Vagina (tissue), 2 donors: ENCODE data around the gene MSH3. TPM values are rescaled to one million over a fixed set of nuclear protein-coding genes. Genes with fewer than 3 reads are reported as not detected.
"Not testable (repeated sequence)": the region's sequence is repeated elsewhere in the genome, so short reads cannot be mapped to it uniquely, and the experiment has no call there.

Experiments
- DNase-seq, 2 donors: peaks; one replicate each; pipeline ENCODE4 v3.0.0-alpha.2; 2017; ENCODE audit errors: extremely low spot score in 2 of 2
- H3K27ac ChIP-seq: fragments of 200-600 bp; sonication (generic); one replicate; pipeline ENCODE4 v1.5.1; 2019
- H3K27me3 ChIP-seq: fragments of 200-600 bp; sonication (generic); one replicate; pipeline ENCODE4 v1.5.1; 2019
- H3K36me3 ChIP-seq, 2 donors: fragments of 200-600 bp; sonication (generic); one replicate each; pipeline ENCODE4 v1.5.1; 2017 to 2019
- H3K4me1 ChIP-seq: fragments of 200-600 bp; sonication (generic); one replicate; pipeline ENCODE4 v1.5.1; 2019
- H3K4me3 ChIP-seq, 2 donors: fragments of 200-600 bp; sonication (generic); 1 replicate in 1 of 2; 2 replicates in 1 of 2; pipeline ENCODE4 v1.5.1; 2016 to 2019
- H3K9me3 ChIP-seq: fragments of 200-600 bp; sonication (generic); one replicate; pipeline ENCODE4 v1.5.1; 2019
- CTCF ChIP-seq, 3 experiments: fragments of 450-650 bp in 2 of 3; fragments of 200-600 bp in 1 of 3; sonication (generic) in 1 of 3; IDR thresholded peaks; one replicate each; pipeline ENCODE4 v1.5.1; 2017 to 2019; ENCODE audit warnings: antibody characterized with exemption in 3 of 3, mild to moderate bottlenecking in 2 of 3, moderate library complexity in 2 of 3
- POLR2A ChIP-seq, 2 donors: fragments of 450-650 bp; IDR thresholded peaks; one replicate each; pipeline ENCODE4 v1.6.1; 2017; ENCODE audit warnings: antibody characterized with exemption in 2 of 2, mild to moderate bottlenecking in 2 of 2, moderate library complexity in 2 of 2
- POLR2AphosphoS5 ChIP-seq, 2 donors: sonication (generic); formaldehyde crosslinking; IDR thresholded peaks; one replicate each; pipeline ENCODE4 v1.9.0; 2017; ENCODE audit warnings: antibody characterized with exemption in 2 of 2, mild to moderate bottlenecking in 2 of 2, low read depth in 1 of 2; ENCODE audit not compliant: insufficient read depth in 1 of 2
- intact Hi-C: fragments of 100-400 bp; cut with DNase I; formaldehyde crosslinking; loops from one replicate; pipeline ENCODE4 v1.15.1; 2023
- total RNA-seq: library from RNA; depleted of rRNA; stranded (reverse); fragments of >200 nt; gene quantifications from one replicate; pipeline ENCODE4 v1.2.3, GENCODE V29; 2016

MSH3 gene
- total RNA-seq, 1 donor from 2014 or later: 30.0 TPM

DNA sequence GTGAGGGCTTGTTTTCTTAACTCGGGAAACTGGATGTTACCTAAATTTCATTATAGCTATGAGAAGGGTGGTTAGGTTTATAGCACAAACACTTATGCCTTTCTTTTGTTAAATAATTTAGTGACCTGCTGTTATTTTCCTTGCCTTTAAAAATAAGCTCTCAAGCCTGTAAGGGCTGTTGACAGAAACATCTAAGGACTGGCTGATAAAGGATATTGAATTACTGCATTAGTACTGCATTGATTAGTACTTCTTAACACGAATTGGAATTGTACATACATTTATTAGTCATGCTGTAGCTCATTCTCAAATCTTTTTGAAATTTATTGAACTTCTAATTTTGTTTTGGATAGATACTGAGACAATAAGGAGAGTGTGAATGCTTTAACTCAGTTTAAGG, 85.4 kb downstream of the MSH3 start:
- DNase-seq: no peak
- no peaks in the 10 kb centered on the region for H3K9me3 ChIP-seq
- H3K36me3 ChIP-seq: peaks cover 0 to 10% of the 10 kb centered on the region in 2 donors
- no peak overlapping the region for H3K27ac ChIP-seq
- no peaks in the 10 kb centered on the region for H3K4me1 ChIP-seq
- intact Hi-C loops: no loop called here
- H3K27me3 ChIP-seq: no peaks in the 10 kb centered on the region
- no peak overlapping the region for H3K4me3 ChIP-seq
- no peak for TF ChIP-seq POLR2AphosphoS5 (IDR thresholded peaks at IDR 0.05; ENCODE audit: insufficient read depth in 1 of 2, low read depth in 1 of 2)
- TF ChIP-seq CTCF (IDR thresholded peaks at IDR 0.05): no peak
- no peak for TF ChIP-seq POLR2A (IDR thresholded peaks at IDR 0.05)

DNA sequence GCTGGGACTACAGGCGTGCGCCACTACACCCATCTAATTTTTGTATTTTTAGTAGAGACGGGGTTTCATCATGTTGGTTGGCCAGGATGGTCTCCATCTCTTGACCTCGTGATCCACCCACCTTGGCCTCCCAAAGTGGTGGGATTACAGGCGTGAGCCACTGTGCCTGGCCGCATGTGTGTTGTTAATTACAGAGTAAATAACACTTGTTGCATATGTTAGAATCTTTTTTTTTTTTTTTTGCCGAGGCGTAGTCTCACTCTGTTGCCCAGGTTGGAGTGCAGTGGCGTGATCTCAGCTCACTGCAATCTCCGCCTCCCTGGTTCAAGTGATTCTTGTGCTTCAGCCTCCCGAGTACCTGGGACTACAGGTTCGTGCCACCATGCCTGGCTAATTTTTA, 86.0 kb downstream of the MSH3 start:
- H3K4me1 ChIP-seq, intact Hi-C loops, H3K9me3 ChIP-seq, H3K27me3 ChIP-seq, H3K4me3 ChIP-seq, H3K36me3 ChIP-seq, H3K27ac ChIP-seq, DNase-seq: not testable (repeated sequence)

DNA sequence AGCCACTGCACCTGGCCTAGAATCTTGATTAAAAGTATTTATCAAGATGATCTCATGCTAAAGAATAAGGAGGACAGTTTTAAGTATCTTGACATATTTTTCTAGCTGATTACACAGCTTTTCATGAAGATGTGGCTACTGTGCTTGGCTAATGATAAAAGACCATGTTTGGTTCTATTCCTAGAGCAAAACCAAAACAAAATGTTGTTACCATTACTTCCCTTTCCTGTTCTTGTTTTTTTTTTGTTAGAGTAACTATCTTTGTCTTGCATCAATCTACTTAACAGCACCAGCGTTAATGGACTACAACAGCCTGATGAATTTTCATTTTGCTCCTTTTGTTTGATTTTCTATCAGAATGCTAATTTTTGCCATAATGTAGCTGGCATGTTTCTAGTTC, 86.5 kb downstream of the MSH3 start:
- TF ChIP-seq CTCF (IDR thresholded peaks at IDR 0.05): no peak
- TF ChIP-seq POLR2A (IDR thresholded peaks at IDR 0.05): no peak
- no peak for TF ChIP-seq POLR2AphosphoS5 (IDR thresholded peaks at IDR 0.05; ENCODE audit: insufficient read depth in 1 of 2, low read depth in 1 of 2)
- Histone ChIP-seq H3K4me1 (no peaks in the 10 kb centered on the region), H3K9me3 (no peaks in the 10 kb centered on the region), H3K27me3 (no peaks in the 10 kb centered on the region), H3K4me3 (no peak overlapping the region), H3K27ac (no peak overlapping the region), H3K36me3 (peaks cover 0 to 10% of the 10 kb centered on the region in 2 donors)
- no peak for DNase-seq
- intact Hi-C loops: no loop called here

DNA sequence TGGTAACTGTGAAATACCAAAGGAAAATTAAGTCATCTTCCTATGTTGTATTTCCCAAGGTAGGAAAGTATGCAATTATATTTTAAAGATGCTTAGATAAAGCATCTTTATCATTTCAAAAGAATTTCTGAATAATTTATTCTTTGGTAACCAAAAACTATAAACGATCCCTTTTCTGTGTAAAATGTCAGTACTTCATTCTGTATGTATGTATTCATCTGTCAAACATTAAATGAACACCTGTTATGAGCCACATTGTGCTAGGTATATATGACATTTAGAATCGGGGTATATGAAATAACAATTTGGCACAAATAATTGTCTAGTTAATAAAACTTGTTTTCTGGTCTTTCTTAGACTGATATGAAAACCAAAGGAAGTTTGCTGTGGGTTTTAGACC, 89.7 kb downstream of the MSH3 start:
- Histone ChIP-seq H3K27ac (no peak overlapping the region), H3K36me3 (peaks cover 0 to 21% of the 10 kb centered on the region in 2 donors), H3K4me1 (no peaks in the 10 kb centered on the region), H3K27me3 (no peaks in the 10 kb centered on the region), H3K9me3 (no peaks in the 10 kb centered on the region), H3K4me3 (no peak overlapping the region)
- intact Hi-C loops: no loop called here
- no peak for DNase-seq
- TF ChIP-seq POLR2A (IDR thresholded peaks at IDR 0.05): no peak
- TF ChIP-seq POLR2AphosphoS5 (IDR thresholded peaks at IDR 0.05; ENCODE audit: insufficient read depth in 1 of 2, low read depth in 1 of 2): no peak
- no peak for TF ChIP-seq CTCF (IDR thresholded peaks at IDR 0.05)

GRCh38 chr5:80745490-80745889, 91.0 kb downstream of the MSH3 start:
- no peaks in the 10 kb centered on the region for H3K9me3 ChIP-seq
- no peak for TF ChIP-seq POLR2AphosphoS5 (IDR thresholded peaks at IDR 0.05; ENCODE audit: insufficient read depth in 1 of 2, low read depth in 1 of 2)
- H3K4me3 ChIP-seq: no peak overlapping the region
- H3K27me3 ChIP-seq: no peaks in the 10 kb centered on the region
- no peak overlapping the region for H3K27ac ChIP-seq
- intact Hi-C loops: no loop called here
- peaks cover 0 to 21% of the 10 kb centered on the region in 2 donors for H3K36me3 ChIP-seq
- H3K4me1 ChIP-seq: no peaks in the 10 kb centered on the region
- DNase-seq: no peak

- DNase-seq: no peak
- no peaks in the 10 kb centered on the region for H3K27me3 ChIP-seq
- H3K4me3 ChIP-seq: no peak overlapping the region
- no peaks in the 10 kb centered on the region for H3K9me3 ChIP-seq
- peaks cover 0 to 14% of the 10 kb centered on the region in 2 donors for H3K36me3 ChIP-seq
- intact Hi-C loops: no loop called here
- TF ChIP-seq POLR2A (IDR thresholded peaks at IDR 0.05) (no peak), CTCF (IDR thresholded peaks at IDR 0.05) (no peak), POLR2AphosphoS5 (IDR thresholded peaks at IDR 0.05; ENCODE audit: insufficient read depth in 1 of 2, low read depth in 1 of 2) (no peak)
- H3K4me1 ChIP-seq: no peaks in the 10 kb centered on the region
- H3K27ac ChIP-seq: no peak overlapping the region
Measured at GRCh38 chr5:80747922-80748321, 93.5 kb downstream of the MSH3 start.
